ENCODE measurements around the gene SEM1. TPM values are rescaled to one million over a fixed set of nuclear protein-coding genes. Genes with fewer than 3 reads are reported as not detected.

SEM1 gene
- total RNA-seq, 1 experiment from 2014 or later: 116 TPM

GRCh38 chr7:96718107-96719003 lies 8.7 kb upstream of the SEM1 start:
- intact Hi-C loops (cut with micrococcal nuclease; ENCODE audit: unreplicated experiment): no loop called here
- BruUV-seq (replicated peaks): no TSS peak
- Mint-ChIP-seq H3K4me1 (ENCODE audit: low read depth, unreplicated experiment) (no peaks in the 10 kb centered on the region), H3K27me3 (ENCODE audit: insufficient read depth, unreplicated experiment) (peaks cover 5% of the 10 kb centered on the region), H3K4me3 (ENCODE audit: unreplicated experiment) (no peak overlapping the region), H3K27ac (ENCODE audit: unreplicated experiment) (no peak overlapping the region), H3K36me3 (ENCODE audit: insufficient read depth, unreplicated experiment) (no peaks in the 10 kb centered on the region), H3K9me3 (ENCODE audit: unreplicated experiment) (peaks cover 12% of the 10 kb centered on the region)
- H3K27me3 ChIP-seq (replicated peaks; ENCODE audit: control insufficient read depth, insufficient read depth, low read length): no peaks in the 10 kb centered on the region
- CTCF ChIA-PET: no interaction called here
- H3K9me3 ChIP-seq: no peaks in the 10 kb centered on the region; the same call in 1 of the 2 replicates
- POLR2A ChIA-PET: no interaction called here
- H3K4me3 ChIP-seq (ENCODE audit: low read depth, low read length): no peak overlapping the region
- no peaks in the 10 kb centered on the region for H3K36me3 ChIP-seq (ENCODE audit: control insufficient read depth, insufficient read depth, low read length)
- no peaks in the 10 kb centered on the region for H3K4me1 ChIP-seq
- no peak for TF ChIP-seq CTCF (IDR thresholded peaks at IDR 0.05; ENCODE audit: insufficient read depth in 1 of 2, low read depth in 1 of 2, low read length in 1 of 2, severe bottlenecking in 1 of 2, unreplicated experiment in 1 of 2)
- DNase-seq: no peak

- no peaks in the 10 kb centered on the region for H3K4me1 Mint-ChIP-seq (ENCODE audit: low read depth, unreplicated experiment)
- DNase-seq: no peak
- ChIA-PET CTCF (no interaction called here), POLR2A (no interaction called here)
- H3K27ac Mint-ChIP-seq (ENCODE audit: unreplicated experiment): no peak overlapping the region
- no peaks in the 10 kb centered on the region for H3K27me3 Mint-ChIP-seq (ENCODE audit: insufficient read depth, unreplicated experiment)
- H3K36me3 Mint-ChIP-seq (ENCODE audit: insufficient read depth, unreplicated experiment): peaks cover under 1% of the 10 kb centered on the region
- Histone ChIP-seq H3K27me3 (replicated peaks; ENCODE audit: control insufficient read depth, insufficient read depth, low read length) (no peaks in the 10 kb centered on the region), H3K36me3 (ENCODE audit: control insufficient read depth, insufficient read depth, low read length) (no peaks in the 10 kb centered on the region), H3K9me3 (no peaks in the 10 kb centered on the region; the same call in 1 of the 2 replicates), H3K4me1 (peaks cover 7% of the 10 kb centered on the region), H3K4me3 (ENCODE audit: low read depth, low read length) (no peak overlapping the region)
- BruUV-seq (replicated peaks): no TSS peak
- no peak overlapping the region for H3K4me3 Mint-ChIP-seq (ENCODE audit: unreplicated experiment)
- TF ChIP-seq CTCF (IDR thresholded peaks at IDR 0.05; ENCODE audit: insufficient read depth in 1 of 2, low read depth in 1 of 2, low read length in 1 of 2, severe bottlenecking in 1 of 2, unreplicated experiment in 1 of 2): no peak
- intact Hi-C loops (cut with micrococcal nuclease; ENCODE audit: unreplicated experiment): no loop called here
- peaks cover 27% of the 10 kb centered on the region for H3K9me3 Mint-ChIP-seq (ENCODE audit: unreplicated experiment)
Measured at GRCh38 chr7:96713037-96713436, 3.4 kb upstream of the SEM1 start.

GRCh38 chr7:96710544-96710943 lies 898 bp upstream of the SEM1 start:
- CTCF ChIA-PET: no interaction called here
- no TSS peak for BruUV-seq (replicated peaks)
- H3K4me3 ChIP-seq (ENCODE audit: low read depth, low read length): no peak overlapping the region
- Mint-ChIP-seq H3K36me3 (ENCODE audit: insufficient read depth, unreplicated experiment) (peaks cover 10% of the 10 kb centered on the region), H3K9me3 (ENCODE audit: unreplicated experiment) (peaks cover 27% of the 10 kb centered on the region), H3K27ac (ENCODE audit: unreplicated experiment) (no peak overlapping the region), H3K4me3 (ENCODE audit: unreplicated experiment) (peak overlapping the region; percentile 88), H3K27me3 (ENCODE audit: insufficient read depth, unreplicated experiment) (no peaks in the 10 kb centered on the region), H3K4me1 (ENCODE audit: low read depth, unreplicated experiment) (no peaks in the 10 kb centered on the region)
- no peaks in the 10 kb centered on the region for H3K27me3 ChIP-seq (replicated peaks; ENCODE audit: control insufficient read depth, insufficient read depth, low read length)
- peaks cover 11% of the 10 kb centered on the region for H3K4me1 ChIP-seq
- TF ChIP-seq CTCF (IDR thresholded peaks at IDR 0.05; ENCODE audit: insufficient read depth in 1 of 2, low read depth in 1 of 2, low read length in 1 of 2, severe bottlenecking in 1 of 2, unreplicated experiment in 1 of 2): no peak
- H3K36me3 ChIP-seq (ENCODE audit: control insufficient read depth, insufficient read depth, low read length): no peaks in the 10 kb centered on the region
- intact Hi-C loops (cut with micrococcal nuclease; ENCODE audit: unreplicated experiment): no loop called here
- POLR2A ChIA-PET: no interaction called here
- H3K9me3 ChIP-seq: no peaks in the 10 kb centered on the region; the same call in 1 of the 2 replicates
- DNase-seq: no peak
